Right cardiac atrium (tissue), 5 donors: ENCODE data around the gene ARL13A. TPM values are rescaled to one million over a fixed set of nuclear protein-coding genes. Genes with fewer than 3 reads are reported as not detected.
"Not testable (repeated sequence)": the region's sequence is repeated elsewhere in the genome, so short reads cannot be mapped to it uniquely, and the experiment has no call there.

Experiments
- ATAC-seq, 2 donors: fragments of 200-7000 bp; cut with Tn5 transposase; one replicate each; pipeline versions ENCODE4 v1.8.0 to v1.9.1; 2020; ENCODE audit warnings: moderate library complexity in 2 of 2, mild to moderate bottlenecking in 1 of 2
- DNase-seq, 3 donors: peaks; one replicate each; pipeline ENCODE4 v3.0.0-alpha.2; 2020
- H3K27ac ChIP-seq: one replicate; pipeline ENCODE4 v1.5.1; 2013; ENCODE audit warnings: mild to moderate bottlenecking, low read length, control low read depth, moderate library complexity
- H3K27me3 ChIP-seq: one replicate; pipeline ENCODE4 v1.6.1; 2013; ENCODE audit not compliant: control insufficient read depth, insufficient read depth
- H3K4me1 ChIP-seq: one replicate; pipeline ENCODE4 v1.6.1; 2013; ENCODE audit warnings: low read length; ENCODE audit not compliant: control insufficient read depth, insufficient read depth
- H3K4me3 ChIP-seq: one replicate; pipeline ENCODE4 v1.5.1; 2013; ENCODE audit warnings: low read length, control low read depth
- H3K9me3 ChIP-seq: one replicate; pipeline ENCODE4 v1.6.1; 2013; ENCODE audit warnings: low read length; ENCODE audit not compliant: control insufficient read depth
- WGBS: extraction: QIAGEN DNeasy Blood & Tissue Kit; methylation state at CpG from one replicate; pipeline ENCODE4 v1.1.7; 2013; 5-methylcytosine and 5-hydroxymethylcytosine counted together
- intact Hi-C, 4 donors: fragments of 100-400 bp; cut with DNase I; formaldehyde crosslinking; loops; one replicate each; pipeline versions ENCODE4 v1.11.0 to v1.14.0; 2022 to 2023
- polyA plus RNA-seq: library from polyadenylated mRNA; stranded (reverse); fragments of 200-250 nt; gene quantifications from one replicate; pipeline ENCODE4 v1.2.3, GENCODE V29; 2013
- total RNA-seq, 4 donors: library from RNA; stranded (reverse); fragmentation: NEBNext Ultra II Directional; extraction: Animal tissue kit (Norgen Biotek cat#: 25700); gene quantifications; one replicate each; pipeline ENCODE4 v1.2.1, GENCODE V29; 2021
- donor health status: healthy with polysubstance abuse.
- donor health status: DM: no; HTN: yes; CAD: no.
- donor health status: DM: no; HTN: no; CAD: no.
- donor health status: DM: no; HTN: yes; CAD: no; lungs with severe emphysema.
- donor health status: DM: yes; HTN: yes; CAD: no.

ARL13A gene
- total and polyA plus RNA-seq, 5 donors = not detected

DNA sequence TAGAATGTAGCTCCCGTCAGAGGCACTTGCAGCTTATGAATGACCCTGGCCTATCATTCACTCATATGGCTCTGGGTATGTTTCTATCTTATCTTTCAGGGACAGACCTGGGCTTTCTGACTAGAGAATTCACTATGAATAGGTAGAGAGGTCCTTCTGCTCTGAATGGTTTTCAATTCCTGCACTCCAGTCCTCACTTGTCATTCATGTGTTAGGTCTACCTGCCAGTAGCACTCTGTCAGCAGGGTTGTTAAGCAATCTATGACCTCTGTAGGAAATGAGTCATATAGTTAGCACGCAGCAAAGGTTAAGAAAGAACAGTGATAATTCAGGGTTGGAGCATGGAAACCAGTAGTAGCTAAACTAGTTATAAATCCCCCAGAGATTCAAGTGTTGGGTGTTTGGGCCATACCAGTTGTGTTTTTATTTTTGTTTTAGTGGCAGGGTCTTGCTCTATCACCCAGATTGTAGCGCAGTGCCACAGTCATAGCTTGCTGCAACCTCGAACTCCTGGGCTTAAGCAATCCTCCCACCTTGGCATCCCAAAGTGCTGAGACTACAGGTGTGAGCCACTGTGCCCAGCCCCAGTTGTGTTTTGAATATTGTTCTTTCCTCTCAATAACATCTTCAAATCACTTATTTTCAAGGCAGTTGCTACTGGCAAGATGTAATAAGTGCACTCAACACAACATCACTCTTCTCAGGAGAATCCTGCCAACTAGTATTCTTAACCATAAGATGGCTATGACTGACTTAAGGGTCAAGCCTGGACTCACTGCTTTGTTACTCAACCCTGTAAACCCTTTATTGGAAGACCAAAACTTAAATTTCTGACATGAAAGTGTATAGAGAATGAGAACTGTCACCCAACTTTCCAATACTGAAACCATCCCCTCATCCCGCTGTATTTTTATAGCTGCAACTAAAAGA is 25.1 kb downstream of the ARL13A start:
- intact Hi-C loops = no loop called here
- Histone ChIP-seq H3K9me3 (no peaks in the 10 kb centered on the region), H3K4me1 (no peaks in the 10 kb centered on the region), H3K27me3 (no peaks in the 10 kb centered on the region), H3K27ac (no peak overlapping the region), H3K4me3 (no peak overlapping the region)
- DNase-seq (no peak), ATAC-seq (no peak)
- WGBS = 81% methylated on average over 5 of the region's 5 CpGs

DNA sequence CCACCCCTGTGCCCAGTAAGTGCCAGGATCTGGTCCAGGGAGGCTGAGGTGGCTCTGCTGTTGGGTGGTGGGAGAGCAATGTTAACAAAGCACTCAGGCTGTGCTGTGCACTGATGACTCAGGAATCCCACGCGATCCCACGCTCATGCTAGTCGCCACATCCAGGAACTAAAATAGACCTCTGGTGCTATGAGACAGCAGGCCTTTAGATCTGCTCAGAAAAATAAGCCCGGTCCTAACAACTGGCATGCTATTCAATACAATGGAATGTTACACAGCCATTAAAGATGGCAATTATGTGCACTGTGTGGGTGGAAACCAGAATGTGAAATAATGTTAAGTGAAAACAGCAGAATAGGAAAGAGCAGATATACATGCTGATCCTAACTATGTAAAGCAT is 26.0 kb downstream of the ARL13A start:
- H3K4me3 ChIP-seq = no peak overlapping the region
- H3K9me3 ChIP-seq = no peaks in the 10 kb centered on the region
- H3K27me3 ChIP-seq = no peaks in the 10 kb centered on the region
- no peak for ATAC-seq
- intact Hi-C loops = no loop called here
- no peaks in the 10 kb centered on the region for H3K4me1 ChIP-seq
- no peak overlapping the region for H3K27ac ChIP-seq
- DNase-seq = no peak
- WGBS = 89% methylated on average over 5 of the region's 5 CpGs

DNA sequence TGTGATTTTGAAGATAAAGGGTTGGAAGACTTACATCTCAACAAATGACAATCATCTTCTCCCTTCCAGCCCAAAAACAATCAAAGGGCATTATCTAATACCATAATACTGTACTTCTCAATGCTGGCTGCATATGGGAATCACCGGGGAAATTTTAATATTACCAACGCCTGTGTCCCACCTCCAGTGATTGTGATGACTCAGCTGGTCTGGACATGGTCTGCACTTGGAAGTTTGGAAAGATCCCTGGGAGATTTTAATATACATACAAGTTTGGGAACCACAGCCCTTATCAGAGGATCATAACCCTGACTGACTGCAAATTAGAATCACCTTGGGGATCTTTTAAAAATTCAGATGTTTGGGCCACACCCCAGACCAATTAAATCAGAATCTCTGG is 29.9 kb downstream of the ARL13A start:
- no peak for DNase-seq
- Histone ChIP-seq H3K4me3 (no peak overlapping the region), H3K27me3 (no peaks in the 10 kb centered on the region), H3K9me3 (no peaks in the 10 kb centered on the region), H3K4me1 (no peaks in the 10 kb centered on the region), H3K27ac (no peak overlapping the region)
- ATAC-seq = no peak
- intact Hi-C loops = no loop called here
- WGBS = 95% methylated on average over 2 of the region's 2 CpGs

DNA sequence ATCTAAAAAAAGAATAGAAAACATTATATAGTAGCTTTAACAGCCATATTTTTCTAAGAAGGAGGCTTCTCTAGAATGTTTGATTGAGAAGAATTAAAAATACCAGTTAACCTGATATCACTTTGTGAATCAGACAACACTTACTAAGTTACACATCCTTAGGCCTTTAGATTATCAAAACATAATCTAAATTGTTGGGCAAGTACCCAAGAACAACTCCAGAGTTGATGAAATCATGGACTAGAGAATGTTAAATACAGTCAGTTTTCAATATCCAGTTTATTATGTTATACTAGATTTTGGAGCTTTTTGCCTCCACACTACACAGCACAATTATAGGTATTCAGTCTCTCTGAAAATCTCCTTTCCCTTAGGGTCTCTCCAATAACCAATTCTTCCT is 39.6 kb downstream of the ARL13A start:
- no peak for ATAC-seq
- Histone ChIP-seq H3K4me1 (no peaks in the 10 kb centered on the region), H3K27me3 (no peaks in the 10 kb centered on the region), H3K9me3 (no peaks in the 10 kb centered on the region), H3K4me3 (no peak overlapping the region), H3K27ac (no peak overlapping the region)
- no peak for DNase-seq
- intact Hi-C loops = no loop called here

DNA sequence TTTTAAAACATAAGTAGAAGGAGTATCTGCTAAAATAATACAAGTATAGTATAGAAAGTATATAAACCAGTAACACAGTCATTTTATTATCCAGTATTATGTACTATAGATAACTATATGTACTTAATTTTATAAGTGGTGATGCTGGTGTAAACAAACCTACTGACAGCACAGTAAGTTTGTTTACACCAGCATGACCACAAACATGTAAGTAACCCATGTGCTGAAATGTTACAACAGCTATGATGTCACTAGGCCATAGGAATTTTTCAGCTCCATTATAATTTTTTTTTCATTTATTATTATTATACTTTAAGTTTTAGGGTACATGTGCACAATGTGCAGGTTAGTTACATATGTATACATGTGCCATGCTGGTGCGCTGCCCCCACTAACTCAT is 42.5 kb downstream of the ARL13A start:
- ATAC-seq, H3K27ac ChIP-seq, H3K4me3 ChIP-seq, intact Hi-C loops, H3K4me1 ChIP-seq, H3K9me3 ChIP-seq, DNase-seq, H3K27me3 ChIP-seq: not testable (repeated sequence)
- 100% methylated on average over 1 of the region's 1 CpG for WGBS

DNA sequence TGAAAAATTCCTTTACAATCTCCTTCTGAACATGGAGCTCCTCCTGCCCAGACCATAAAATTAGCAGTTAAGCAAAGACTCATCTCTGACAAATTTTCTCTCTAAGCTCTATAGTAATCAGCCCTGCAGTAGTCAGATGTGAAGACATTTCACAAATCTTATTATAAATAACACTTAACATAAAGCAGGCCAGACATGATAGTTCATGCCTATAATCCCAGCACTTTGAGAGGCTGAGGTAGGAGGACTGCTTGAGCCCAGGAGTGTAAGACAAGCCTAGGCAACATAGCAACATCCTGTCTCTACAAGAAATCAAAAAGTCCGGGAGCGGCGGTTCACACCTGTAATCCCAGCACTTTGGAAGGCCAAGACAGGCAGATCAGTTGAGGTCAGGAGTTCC is 52.5 kb downstream of the ARL13A start:
- Histone ChIP-seq H3K4me3 (no peak overlapping the region), H3K27ac (no peak overlapping the region), H3K9me3 (no peaks in the 10 kb centered on the region), H3K4me1 (no peaks in the 10 kb centered on the region), H3K27me3 (no peaks in the 10 kb centered on the region)
- DNase-seq (no peak), ATAC-seq (no peak)
- 96% methylated on average over 3 of the region's 3 CpGs for WGBS
- intact Hi-C loops = no loop called here

DNA sequence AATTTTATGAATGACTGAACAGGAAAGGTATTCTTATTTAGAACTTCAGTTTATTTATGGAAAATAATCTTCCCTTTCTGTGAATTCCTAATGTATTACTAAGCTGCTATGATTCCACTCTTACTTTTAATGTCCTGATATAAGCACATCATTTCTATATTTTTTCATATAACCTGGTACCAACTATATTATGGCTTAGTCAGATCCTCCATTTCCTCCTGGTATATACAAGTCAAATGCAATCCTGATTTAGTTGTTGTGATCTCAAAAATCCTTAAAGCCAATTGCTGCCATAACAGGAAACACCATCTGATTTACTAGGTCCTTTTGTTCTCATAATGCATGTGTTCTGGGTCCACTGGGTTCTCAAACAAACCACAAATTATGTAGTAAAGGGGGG is 55.6 kb downstream of the ARL13A start:
- Histone ChIP-seq H3K9me3 (no peaks in the 10 kb centered on the region), H3K4me1 (no peaks in the 10 kb centered on the region), H3K27ac (no peak overlapping the region), H3K27me3 (no peaks in the 10 kb centered on the region), H3K4me3 (no peak overlapping the region)
- ATAC-seq (no peak), DNase-seq (no peak)
- intact Hi-C loops = no loop called here

DNA sequence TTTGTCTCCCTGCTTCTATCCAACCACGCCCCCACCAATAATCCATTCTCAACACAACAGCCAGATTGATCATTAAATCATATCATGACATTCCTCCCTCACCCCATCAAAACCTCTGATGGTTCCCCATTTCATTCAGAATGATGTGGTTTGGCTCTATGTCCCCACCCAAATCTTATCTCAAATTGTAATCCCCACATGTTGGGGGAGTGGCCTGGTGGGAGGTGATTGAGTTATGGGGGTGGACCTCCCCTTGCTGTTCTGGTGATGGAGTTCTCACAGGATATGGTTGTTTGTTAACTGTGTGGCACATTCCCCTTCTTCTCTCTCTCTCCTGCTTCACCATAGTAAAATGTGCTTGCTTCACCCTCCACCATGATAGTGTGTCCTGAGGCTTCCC is 59.1 kb downstream of the ARL13A start:
- intact Hi-C loops = no loop called here
- no peak for ATAC-seq
- no peak for DNase-seq
- Histone ChIP-seq H3K9me3 (no peaks in the 10 kb centered on the region), H3K4me3 (no peak overlapping the region), H3K4me1 (no peaks in the 10 kb centered on the region), H3K27me3 (no peaks in the 10 kb centered on the region), H3K27ac (no peak overlapping the region)
- 94% methylated on average over 1 of the region's 1 CpG for WGBS

DNA sequence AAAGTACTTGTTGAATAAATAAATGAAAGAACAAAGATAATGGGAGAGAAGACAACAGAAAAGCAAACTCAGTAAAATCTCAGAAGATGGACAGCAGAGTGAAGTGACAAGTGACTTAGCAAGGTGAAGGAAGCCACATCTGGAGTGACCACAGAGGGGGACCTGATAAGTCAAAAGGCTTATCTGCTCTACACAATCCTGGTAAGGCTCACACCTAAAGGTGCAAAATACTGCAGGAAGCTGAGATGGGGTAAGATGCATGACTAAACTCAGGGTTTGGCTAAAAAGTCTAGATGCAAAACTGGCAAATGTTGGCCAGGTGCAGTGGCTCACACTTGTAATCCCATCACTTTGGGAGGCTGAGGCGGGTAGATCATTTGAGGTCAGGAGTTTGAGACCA is 60.2 kb downstream of the ARL13A start:
- no peaks in the 10 kb centered on the region for H3K4me1 ChIP-seq
- H3K9me3 ChIP-seq = no peaks in the 10 kb centered on the region
- no peaks in the 10 kb centered on the region for H3K27me3 ChIP-seq
- H3K27ac ChIP-seq = no peak overlapping the region
- H3K4me3 ChIP-seq = no peak overlapping the region
- ATAC-seq = no peak
- intact Hi-C loops = no loop called here
- no peak for DNase-seq
- 92% methylated on average over 1 of the region's 1 CpG for WGBS

DNA sequence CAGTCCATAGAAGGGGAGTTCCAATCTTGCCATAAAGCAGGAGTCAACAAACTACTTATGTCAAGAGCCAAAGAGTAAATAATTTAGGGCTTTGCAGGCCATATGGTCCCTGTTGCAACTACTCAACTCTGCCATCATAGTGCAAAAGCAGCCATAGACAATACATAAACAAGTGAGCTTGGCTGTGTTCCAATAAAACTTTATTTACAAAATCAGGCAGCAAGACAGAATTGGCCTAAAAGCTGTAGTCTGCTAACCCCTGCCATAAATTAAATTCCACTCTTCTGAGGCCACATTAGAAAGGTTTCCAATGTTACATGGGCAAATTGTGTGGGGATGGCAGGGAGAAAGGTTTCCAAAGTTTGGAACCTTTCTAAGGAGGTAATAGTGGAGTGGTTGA is 67.7 kb downstream of the ARL13A start:
- ATAC-seq (no peak), DNase-seq (no peak)
- H3K4me1 ChIP-seq = no peaks in the 10 kb centered on the region

DNA sequence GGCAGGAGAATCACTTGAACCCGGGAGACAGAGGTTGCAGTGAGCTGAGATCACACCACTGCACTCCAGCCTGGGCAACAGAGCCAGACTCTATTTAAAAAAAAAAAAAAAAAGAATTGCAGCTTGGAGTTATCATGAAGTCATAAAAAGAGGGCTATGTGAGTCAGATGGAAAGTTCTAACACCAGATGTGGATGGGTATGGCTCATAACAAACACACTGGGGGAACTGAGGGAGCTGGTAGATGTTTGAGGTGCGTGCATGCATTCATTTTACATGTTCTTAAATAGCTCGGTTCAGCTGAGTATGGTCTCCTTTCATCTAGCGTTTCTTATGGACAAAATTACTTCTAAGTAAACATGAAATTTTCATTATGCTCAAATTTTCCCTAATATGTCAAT is 70.7 kb downstream of the ARL13A start:
- no peak overlapping the region for H3K27ac ChIP-seq
- ATAC-seq (no peak), DNase-seq (no peak)
- no peaks in the 10 kb centered on the region for H3K4me1 ChIP-seq
- H3K9me3 ChIP-seq = no peaks in the 10 kb centered on the region
- H3K27me3 ChIP-seq = no peaks in the 10 kb centered on the region
- intact Hi-C loops = no loop called here
- no peak overlapping the region for H3K4me3 ChIP-seq
- 97% methylated on average over 4 of the region's 4 CpGs for WGBS

More for the DNA sequence above, 67.7 kb downstream of the ARL13A start:
- Histone ChIP-seq H3K27ac (no peak overlapping the region), H3K4me3 (no peak overlapping the region), H3K9me3 (no peaks in the 10 kb centered on the region), H3K27me3 (no peaks in the 10 kb centered on the region)
- intact Hi-C loops = no loop called here
